ENCODE measurements around the gene NAGLU. TPM values are rescaled to one million over a fixed set of nuclear protein-coding genes. Genes with fewer than 3 reads are reported as not detected.

The NAGLU gene
- total RNA-seq, 4 donors from 2014 or later = 32.9 to 50.5 (median 36.7) TPM

- no peak for DNase-seq (ENCODE audit: low spot score in 2 of 2)
- TF ChIP-seq CTCF (IDR thresholded peaks at IDR 0.05) (no peak), POLR2A (IDR thresholded peaks at IDR 0.05) (no peak)
- H3K4me3 ChIP-seq (ENCODE audit: low read depth, poor library complexity, severe bottlenecking) = no peak overlapping the region
- intact Hi-C loops (cut with DNase I; ENCODE audit: low total_unique reads) = loop anchor here (10.0 kb wide), 1 partner anchor 48 kb away; no protein-coding TSS in a partner anchor
- 73 to 75% methylated on average over 6 of the region's 6 CpGs for WGBS, 2 donors
These were observed 23.2 kb upstream of the NAGLU start for GRCh38 chr17:42512733-42513251.

- no peak for TF ChIP-seq POLR2A (IDR thresholded peaks at IDR 0.05)
- TF ChIP-seq CTCF (IDR thresholded peaks at IDR 0.05) = no peak
- DNase-seq (ENCODE audit: low spot score in 2 of 2) = no peak
- WGBS, 2 donors = 92 to 95% methylated on average over 11 of the region's 11 CpGs
- H3K4me3 ChIP-seq (ENCODE audit: low read depth, poor library complexity, severe bottlenecking) = no peak overlapping the region
- intact Hi-C loops (cut with DNase I; ENCODE audit: low total_unique reads) = loop anchor here (10.0 kb wide), 1 partner anchor 49 kb away; no protein-coding TSS in a partner anchor
These were observed 22.4 kb upstream of the NAGLU start for GRCh38 chr17:42513686-42514085.

GRCh38 chr17:42514279-42514678 is 21.8 kb upstream of the NAGLU start:
- DNase-seq (ENCODE audit: low spot score in 2 of 2) = no peak
- 94 to 98% methylated on average over 5 to 11 of the region's 11 CpGs for WGBS, 2 donors
- intact Hi-C loops (cut with DNase I; ENCODE audit: low total_unique reads) = loop anchor here (10.0 kb wide), 1 partner anchor 49 kb away; no protein-coding TSS in a partner anchor
- H3K4me3 ChIP-seq (ENCODE audit: low read depth, poor library complexity, severe bottlenecking) = no peak overlapping the region
- no peak for TF ChIP-seq CTCF (IDR thresholded peaks at IDR 0.05)
- TF ChIP-seq POLR2A (IDR thresholded peaks at IDR 0.05) = no peak

GRCh38 chr17:42514867-42515266 is 21.2 kb upstream of the NAGLU start:
- no peak for DNase-seq (ENCODE audit: low spot score in 2 of 2)
- TF ChIP-seq POLR2A (IDR thresholded peaks at IDR 0.05) (no peak), CTCF (IDR thresholded peaks at IDR 0.05) (no peak)
- intact Hi-C loops (cut with DNase I; ENCODE audit: low total_unique reads) = loop anchor here (5.0 to 10.0 kb wide), 2 partner anchors 50 to 193 kb away; no protein-coding TSS in a partner anchor
- 84 to 88% methylated on average over 8 of the region's 8 CpGs for WGBS, 2 donors
- no peak overlapping the region for H3K4me3 ChIP-seq (ENCODE audit: low read depth, poor library complexity, severe bottlenecking)

GRCh38 chr17:42517516-42517915 is 18.5 kb upstream of the NAGLU start:
- no peak overlapping the region for H3K4me3 ChIP-seq (ENCODE audit: low read depth, poor library complexity, severe bottlenecking)
- WGBS, 2 donors = 3 to 4% methylated on average over 9 of the region's 9 CpGs
- intact Hi-C loops (cut with DNase I; ENCODE audit: low total_unique reads) = loop anchor here (5.0 to 10.0 kb wide), 2 partner anchors 53 to 195 kb away; no protein-coding TSS in a partner anchor
- TF ChIP-seq CTCF (IDR thresholded peaks at IDR 0.05) = peak in 1 of 3 donors; percentile 95
- no peak for TF ChIP-seq POLR2A (IDR thresholded peaks at IDR 0.05)
- DNase-seq (ENCODE audit: low spot score in 2 of 2) = peak; percentile 88 to 98

Data from lower leg skin (tissue), 4 donors.